Brain microvascular endothelial cell (primary cell): Measurements from ENCODE around the gene IQSEC2.

Experiments
- DNase-seq: peaks from one replicate; pipeline ENCODE4 v3.0.0-alpha.2; 2020
- H3K27ac ChIP-seq: fragments of 250-450 bp; sonication (Bioruptor Pico); 2 replicates; pipeline ENCODE4 v1.5.1; 2020; ENCODE audit warnings: mild to moderate bottlenecking, moderate library complexity
- H3K27me3 ChIP-seq: fragments of 250-450 bp; sonication (Bioruptor Pico); replicated peaks from 2 replicates; pipeline ENCODE4 v1.5.1; 2020; ENCODE audit warnings: mild to moderate bottlenecking
- H3K36me3 ChIP-seq: fragments of 250-450 bp; sonication (Bioruptor Pico); replicated peaks from 2 replicates; pipeline ENCODE4 v1.5.1; 2020; ENCODE audit warnings: mild to moderate bottlenecking
- H3K4me3 ChIP-seq: 2 replicates; pipeline ENCODE4 v1.5.1; 2011; ENCODE audit warnings: low read depth, mild to moderate bottlenecking, control low read depth, low read length, moderate library complexity
- CTCF ChIP-seq: IDR thresholded peaks from 2 replicates; pipeline ENCODE4 v1.5.1; 2011; ENCODE audit warnings: low read depth, mild to moderate bottlenecking, moderate library complexity, low read length, control low read depth, inconsistent platforms; ENCODE audit errors: missing control alignments
- in situ Hi-C: cut with HindIII; loops from 2 replicates; pipeline ENCODE4 v1.10.0; 2017; ENCODE audit warnings: low sequenced_read_pairs, low pct_ligation_motif_present

IQSEC2 gene

GRCh38 chrX:53250556-53250955 lies 30.8 kb downstream of the IQSEC2 start:
- Histone ChIP-seq H3K27ac (no peak overlapping the region), H3K4me3 (no peak overlapping the region), H3K36me3 (no peaks in the 10 kb centered on the region), H3K27me3 (peaks cover 3% of the 10 kb centered on the region)
- in situ Hi-C loops, result no loop called here
- no peak for DNase-seq
- TF ChIP-seq CTCF, result no peak

GRCh38 chrX:53249408-53250042 lies 31.9 kb downstream of the IQSEC2 start:
- no peaks in the 10 kb centered on the region for H3K36me3 ChIP-seq
- in situ Hi-C loops, result no loop called here
- no peak for TF ChIP-seq CTCF
- H3K27ac ChIP-seq, result no peak overlapping the region
- no peak for DNase-seq
- no peak overlapping the region for H3K4me3 ChIP-seq
- H3K27me3 ChIP-seq, result peaks cover 3% of the 10 kb centered on the region

- H3K36me3 ChIP-seq, result no peaks in the 10 kb centered on the region
- no peak for DNase-seq
- no peak overlapping the region for H3K4me3 ChIP-seq
- in situ Hi-C loops, result no loop called here
- H3K27ac ChIP-seq, result no peak overlapping the region
- no peak for TF ChIP-seq CTCF
- H3K27me3 ChIP-seq, result peaks cover 3% of the 10 kb centered on the region
These were observed 33.5 kb downstream of the IQSEC2 start for GRCh38 chrX:53247928-53248327.

- no peaks in the 10 kb centered on the region for H3K36me3 ChIP-seq
- in situ Hi-C loops, result no loop called here
- no peak for TF ChIP-seq CTCF
These were observed 35.2 kb downstream of the IQSEC2 start for GRCh38 chrX:53246231-53246630.

GRCh38 chrX:53244610-53245009 lies 36.8 kb downstream of the IQSEC2 start:
- TF ChIP-seq CTCF, result peak; percentile 40
- H3K27me3 ChIP-seq, result peaks cover 3% of the 10 kb centered on the region
- H3K4me3 ChIP-seq, result no peak overlapping the region
- in situ Hi-C loops, result no loop called here
- H3K36me3 ChIP-seq, result no peaks in the 10 kb centered on the region
- DNase-seq, result no peak
- H3K27ac ChIP-seq, result no peak overlapping the region

More at GRCh38 chrX:53246231-53246630, 35.2 kb downstream of the IQSEC2 start:
- peaks cover 3% of the 10 kb centered on the region for H3K27me3 ChIP-seq
- no peak overlapping the region for H3K4me3 ChIP-seq
- no peak for DNase-seq
- no peak overlapping the region for H3K27ac ChIP-seq

GRCh38 chrX:53242310-53242709 lies 39.1 kb downstream of the IQSEC2 start:
- DNase-seq, result no peak
- H3K27ac ChIP-seq, result no peak overlapping the region
- no peaks in the 10 kb centered on the region for H3K36me3 ChIP-seq
- in situ Hi-C loops, result no loop called here
- TF ChIP-seq CTCF, result no peak
- H3K27me3 ChIP-seq, result no peaks in the 10 kb centered on the region
- no peak overlapping the region for H3K4me3 ChIP-seq
